WTC11 (cell line): Measurements from ENCODE around the gene SEMA5B. TPM values are rescaled to one million over a fixed set of nuclear protein-coding genes. Genes with fewer than 3 reads are reported as not detected.
A peak's percentile ranks its signal among the peaks of the same experiment; 100 is the strongest.

ENCODE experiments used
- ATAC-seq: fragments of 200-7000 bp; cut with Tn5 transposase; 2 replicates; pipeline ENCODE4 v1.10.0; 2021; ENCODE audit warnings: mild to moderate bottlenecking, moderate library complexity
- CTCF ChIA-PET: fragments of 300-600 bp; sonication (Branson Sonifier 250); formaldehyde crosslinking; loops from one replicate; lab custom pipeline; 2021; ENCODE audit warnings: antibody characterized with exemption; lab: Charles Lee
- POLR2A ChIA-PET: fragments of 350-600 bp; sonication (Branson Sonifier 250); formaldehyde crosslinking; loops from one replicate; lab custom pipeline; 2021; ENCODE audit warnings: antibody characterized with exemption; lab: Charles Lee
- DNase-seq: peaks from one replicate; pipeline ENCODE4 v3.0.0; 2021; ENCODE audit warnings: low spot score
- H3K27ac Mint-ChIP-seq: 2 replicates; pipeline ENCODE4 v1.8.0; 2021; ENCODE audit warnings: mixed read lengths
- H3K27me3 Mint-ChIP-seq: 2 replicates; pipeline ENCODE4 v1.8.0; 2021; ENCODE audit warnings: low read depth, mild to moderate bottlenecking, moderate library complexity, mixed read lengths
- H3K36me3 Mint-ChIP-seq: 2 replicates; pipeline ENCODE4 v1.8.0; 2021; ENCODE audit warnings: mixed read lengths
- H3K4me1 Mint-ChIP-seq: 2 replicates; pipeline ENCODE4 v1.8.0; 2022; ENCODE audit warnings: mixed read lengths
- H3K4me3 Mint-ChIP-seq: 2 replicates; pipeline ENCODE4 v1.8.0; 2021; ENCODE audit warnings: mild to moderate bottlenecking, moderate library complexity, mixed read lengths
- H3K9me3 Mint-ChIP-seq: 2 replicates; pipeline ENCODE4 v1.8.0; 2021; ENCODE audit warnings: mixed read lengths
- ATF1 ChIP-seq: sonication (generic); formaldehyde crosslinking; IDR thresholded peaks from 2 replicates; pipeline ENCODE4 v1.8.1; 2023; ENCODE audit warnings: mild to moderate bottlenecking, moderate library complexity, missing genetic modification reagents
- CBFB ChIP-seq: sonication (generic); formaldehyde crosslinking; IDR thresholded peaks from 2 replicates; pipeline ENCODE4 v1.8.1; 2022; ENCODE audit warnings: mild to moderate bottlenecking, low read depth, missing genetic modification reagents
- CREB1 ChIP-seq: sonication (generic); formaldehyde crosslinking; IDR thresholded peaks from 2 replicates; pipeline ENCODE4 v1.8.0; 2023; ENCODE audit warnings: mild to moderate bottlenecking, missing genetic modification reagents
- GRHL2 ChIP-seq: fragments of 250-450 bp; sonication (Bioruptor Pico); IDR thresholded peaks from 2 replicates; pipeline ENCODE4 v1.8.0; 2022; ENCODE audit warnings: mild to moderate bottlenecking, moderate library complexity; ENCODE audit not compliant: insufficient replicate concordance, severe bottlenecking
- GTF2I ChIP-seq: fragments of 250-450 bp; sonication (Bioruptor Pico); conservative IDR thresholded peaks from 2 replicates; pipeline ENCODE4 v1.4.0; 2021; ENCODE audit warnings: mild to moderate bottlenecking
- MYBL2 ChIP-seq: sonication (generic); formaldehyde crosslinking; IDR thresholded peaks from 2 replicates; pipeline ENCODE4 v1.8.1; 2023; ENCODE audit warnings: mild to moderate bottlenecking, moderate library complexity, missing genetic modification reagents
- NR1H2 ChIP-seq: sonication (generic); formaldehyde crosslinking; IDR thresholded peaks from 2 replicates; pipeline ENCODE4 v1.9.0; 2021; ENCODE audit warnings: mild to moderate bottlenecking, moderate library complexity, missing genetic modification reagents
- RORB ChIP-seq: fragments of 250-450 bp; sonication (Bioruptor Pico); IDR thresholded peaks from 2 replicates; pipeline ENCODE4 v1.9.0; 2021; ENCODE audit warnings: mild to moderate bottlenecking
- TP53 ChIP-seq: sonication (generic); formaldehyde crosslinking; IDR thresholded peaks from 2 replicates; pipeline ENCODE4 v1.8.1; 2023; ENCODE audit warnings: mild to moderate bottlenecking, missing genetic modification reagents
- ZBTB21 ChIP-seq: sonication (generic); formaldehyde crosslinking; IDR thresholded peaks from 2 replicates; pipeline ENCODE4 v1.8.1; 2023; ENCODE audit warnings: mild to moderate bottlenecking, missing genetic modification reagents, borderline replicate concordance
- ZNF671 ChIP-seq: fragments of 250-450 bp; sonication (Bioruptor Pico); IDR thresholded peaks from 2 replicates; pipeline ENCODE4 v1.8.0; 2021; ENCODE audit warnings: mild to moderate bottlenecking
- total RNA-seq: library from RNA; stranded (reverse); gene quantifications from 3 replicates; pipeline ENCODE4 v1.2.3, GENCODE V29; 2021
- TF ChIP-seq, protein P1 (sequence below): fragments of 250-450 bp; sonication (Bioruptor Pico); IDR thresholded peaks from 2 replicates; pipeline ENCODE4 v2.1.2; 2022; ENCODE audit warnings: mild to moderate bottlenecking, moderate library complexity
- TF ChIP-seq, protein P2 (sequence below): fragments of 250-450 bp; sonication (Bioruptor Pico); IDR thresholded peaks from 2 replicates; pipeline ENCODE4 v1.9.0; 2021; ENCODE audit warnings: moderate library complexity, mild to moderate bottlenecking, inconsistent platforms, borderline replicate concordance
- TF ChIP-seq, protein P3 (sequence below): sonication (generic); formaldehyde crosslinking; IDR thresholded peaks from 2 replicates; pipeline ENCODE4 v1.8.0; 2022; ENCODE audit warnings: mild to moderate bottlenecking, missing genetic modification reagents
- TF ChIP-seq, protein P4 (sequence below): sonication (generic); formaldehyde crosslinking; conservative IDR thresholded peaks from 2 replicates; pipeline ENCODE4 v1.8.1; 2023; ENCODE audit warnings: mild to moderate bottlenecking, low read depth, missing genetic modification reagents, moderate library complexity
- TF ChIP-seq, protein P5 (sequence below): fragments of 250-450 bp; sonication (Bioruptor Pico); IDR thresholded peaks from 2 replicates; pipeline ENCODE4 v1.9.0; 2021; ENCODE audit warnings: mild to moderate bottlenecking
- TF ChIP-seq, protein P6 (sequence below): sonication (generic); formaldehyde crosslinking; IDR thresholded peaks from 2 replicates; pipeline ENCODE4 v1.8.1; 2022; ENCODE audit warnings: mild to moderate bottlenecking, moderate library complexity, missing genetic modification reagents
- TF ChIP-seq, protein P7 (sequence below): fragments of 250-450 bp; sonication (Bioruptor Pico); IDR thresholded peaks from 2 replicates; pipeline ENCODE4 v1.8.0; 2021; ENCODE audit warnings: mild to moderate bottlenecking

SEMA5B gene
- total RNA-seq, 1 experiment from 2014 or later: 20.7 TPM

DNA sequence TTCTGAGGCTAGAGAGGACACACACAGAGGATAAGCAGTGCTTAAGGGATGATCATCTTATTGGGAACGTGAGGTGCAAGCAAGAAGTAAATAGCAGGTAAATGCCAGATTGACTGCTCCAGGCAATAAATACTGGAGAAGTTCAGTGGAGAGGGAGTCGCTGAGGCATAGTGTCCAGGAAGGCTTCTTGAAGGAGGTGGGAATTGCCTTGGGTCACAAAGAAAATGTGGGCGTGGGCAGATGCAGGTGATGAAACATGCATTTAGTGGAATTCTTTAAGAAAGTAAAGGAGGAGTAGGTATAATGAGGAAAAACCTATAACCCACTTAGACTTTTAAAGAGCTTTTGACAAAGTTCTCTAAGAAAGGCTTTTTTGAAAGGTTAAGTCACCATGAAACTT lies 7.4 kb upstream of the SEMA5B start (continued):
- TF ChIP-seq ZNF671 (CRISPR knock-in tag) (no peak), MYBL2 (CRISPR knock-in tag) (no peak), GRHL2 (CRISPR knock-in tag) (no peak), NR1H2 (no peak), ATF1 (CRISPR knock-in tag) (no peak)
- TF ChIP-seq, protein P1, sequence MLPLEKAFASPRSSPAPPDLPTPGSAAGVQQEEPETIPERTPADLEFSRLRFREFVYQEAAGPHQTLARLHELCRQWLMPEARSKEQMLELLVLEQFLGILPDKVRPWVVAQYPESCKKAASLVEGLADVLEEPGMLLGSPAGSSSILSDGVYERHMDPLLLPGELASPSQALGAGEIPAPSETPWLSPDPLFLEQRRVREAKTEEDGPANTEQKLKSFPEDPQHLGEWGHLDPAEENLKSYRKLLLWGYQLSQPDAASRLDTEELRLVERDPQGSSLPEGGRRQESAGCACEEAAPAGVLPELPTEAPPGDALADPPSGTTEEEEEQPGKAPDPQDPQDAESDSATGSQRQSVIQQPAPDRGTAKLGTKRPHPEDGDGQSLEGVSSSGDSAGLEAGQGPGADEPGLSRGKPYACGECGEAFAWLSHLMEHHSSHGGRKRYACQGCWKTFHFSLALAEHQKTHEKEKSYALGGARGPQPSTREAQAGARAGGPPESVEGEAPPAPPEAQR (CRISPR knock-in tag): no peak
- TF ChIP-seq, protein P2, sequence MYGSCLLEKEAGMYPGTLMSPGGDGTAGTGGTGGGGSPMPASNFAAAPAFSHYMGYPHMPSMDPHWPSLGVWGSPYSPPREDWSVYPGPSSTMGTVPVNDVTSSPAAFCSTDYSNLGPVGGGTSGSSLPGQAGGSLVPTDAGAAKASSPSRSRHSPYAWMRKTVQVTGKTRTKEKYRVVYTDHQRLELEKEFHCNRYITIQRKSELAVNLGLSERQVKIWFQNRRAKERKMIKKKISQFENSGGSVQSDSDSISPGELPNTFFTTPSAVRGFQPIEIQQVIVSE (CRISPR knock-in tag): no peak
- TF ChIP-seq, all 79 proteins: peak for 0

DNA sequence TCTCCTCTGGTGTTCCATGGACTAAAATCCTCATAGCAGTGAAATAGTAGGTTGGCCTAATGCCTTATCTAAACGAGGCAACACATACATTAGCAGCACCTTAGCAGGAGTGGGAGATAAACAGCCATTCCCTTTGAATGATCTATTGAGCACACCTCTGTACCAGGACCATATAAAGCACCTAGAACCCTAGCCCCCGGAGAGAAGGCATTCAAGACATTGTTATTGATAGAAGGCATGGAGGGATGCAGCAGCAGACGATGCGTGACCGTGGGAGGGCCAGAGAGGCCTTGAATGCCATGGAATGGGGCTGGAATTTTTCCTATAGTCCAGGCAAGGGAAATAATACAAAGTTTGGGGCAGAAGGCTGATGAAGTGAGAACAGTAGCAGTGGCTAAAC lies 6.6 kb upstream of the SEMA5B start:
- TF ChIP-seq, protein P3, sequence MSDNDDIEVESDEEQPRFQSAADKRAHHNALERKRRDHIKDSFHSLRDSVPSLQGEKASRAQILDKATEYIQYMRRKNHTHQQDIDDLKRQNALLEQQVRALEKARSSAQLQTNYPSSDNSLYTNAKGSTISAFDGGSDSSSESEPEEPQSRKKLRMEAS (CRISPR knock-in tag): no peak
- TF ChIP-seq ZBTB21 (CRISPR knock-in tag) (no peak), GTF2I (CRISPR knock-in tag) (no peak), CREB1 (CRISPR knock-in tag) (no peak)
- TF ChIP-seq, protein P4, sequence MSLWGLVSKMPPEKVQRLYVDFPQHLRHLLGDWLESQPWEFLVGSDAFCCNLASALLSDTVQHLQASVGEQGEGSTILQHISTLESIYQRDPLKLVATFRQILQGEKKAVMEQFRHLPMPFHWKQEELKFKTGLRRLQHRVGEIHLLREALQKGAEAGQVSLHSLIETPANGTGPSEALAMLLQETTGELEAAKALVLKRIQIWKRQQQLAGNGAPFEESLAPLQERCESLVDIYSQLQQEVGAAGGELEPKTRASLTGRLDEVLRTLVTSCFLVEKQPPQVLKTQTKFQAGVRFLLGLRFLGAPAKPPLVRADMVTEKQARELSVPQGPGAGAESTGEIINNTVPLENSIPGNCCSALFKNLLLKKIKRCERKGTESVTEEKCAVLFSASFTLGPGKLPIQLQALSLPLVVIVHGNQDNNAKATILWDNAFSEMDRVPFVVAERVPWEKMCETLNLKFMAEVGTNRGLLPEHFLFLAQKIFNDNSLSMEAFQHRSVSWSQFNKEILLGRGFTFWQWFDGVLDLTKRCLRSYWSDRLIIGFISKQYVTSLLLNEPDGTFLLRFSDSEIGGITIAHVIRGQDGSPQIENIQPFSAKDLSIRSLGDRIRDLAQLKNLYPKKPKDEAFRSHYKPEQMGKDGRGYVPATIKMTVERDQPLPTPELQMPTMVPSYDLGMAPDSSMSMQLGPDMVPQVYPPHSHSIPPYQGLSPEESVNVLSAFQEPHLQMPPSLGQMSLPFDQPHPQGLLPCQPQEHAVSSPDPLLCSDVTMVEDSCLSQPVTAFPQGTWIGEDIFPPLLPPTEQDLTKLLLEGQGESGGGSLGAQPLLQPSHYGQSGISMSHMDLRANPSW (CRISPR knock-in tag): no peak
- TF ChIP-seq, protein P5, sequence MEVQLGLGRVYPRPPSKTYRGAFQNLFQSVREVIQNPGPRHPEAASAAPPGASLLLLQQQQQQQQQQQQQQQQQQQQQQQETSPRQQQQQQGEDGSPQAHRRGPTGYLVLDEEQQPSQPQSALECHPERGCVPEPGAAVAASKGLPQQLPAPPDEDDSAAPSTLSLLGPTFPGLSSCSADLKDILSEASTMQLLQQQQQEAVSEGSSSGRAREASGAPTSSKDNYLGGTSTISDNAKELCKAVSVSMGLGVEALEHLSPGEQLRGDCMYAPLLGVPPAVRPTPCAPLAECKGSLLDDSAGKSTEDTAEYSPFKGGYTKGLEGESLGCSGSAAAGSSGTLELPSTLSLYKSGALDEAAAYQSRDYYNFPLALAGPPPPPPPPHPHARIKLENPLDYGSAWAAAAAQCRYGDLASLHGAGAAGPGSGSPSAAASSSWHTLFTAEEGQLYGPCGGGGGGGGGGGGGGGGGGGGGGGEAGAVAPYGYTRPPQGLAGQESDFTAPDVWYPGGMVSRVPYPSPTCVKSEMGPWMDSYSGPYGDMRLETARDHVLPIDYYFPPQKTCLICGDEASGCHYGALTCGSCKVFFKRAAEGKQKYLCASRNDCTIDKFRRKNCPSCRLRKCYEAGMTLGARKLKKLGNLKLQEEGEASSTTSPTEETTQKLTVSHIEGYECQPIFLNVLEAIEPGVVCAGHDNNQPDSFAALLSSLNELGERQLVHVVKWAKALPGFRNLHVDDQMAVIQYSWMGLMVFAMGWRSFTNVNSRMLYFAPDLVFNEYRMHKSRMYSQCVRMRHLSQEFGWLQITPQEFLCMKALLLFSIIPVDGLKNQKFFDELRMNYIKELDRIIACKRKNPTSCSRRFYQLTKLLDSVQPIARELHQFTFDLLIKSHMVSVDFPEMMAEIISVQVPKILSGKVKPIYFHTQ: no peak
- TF ChIP-seq, protein P6, sequence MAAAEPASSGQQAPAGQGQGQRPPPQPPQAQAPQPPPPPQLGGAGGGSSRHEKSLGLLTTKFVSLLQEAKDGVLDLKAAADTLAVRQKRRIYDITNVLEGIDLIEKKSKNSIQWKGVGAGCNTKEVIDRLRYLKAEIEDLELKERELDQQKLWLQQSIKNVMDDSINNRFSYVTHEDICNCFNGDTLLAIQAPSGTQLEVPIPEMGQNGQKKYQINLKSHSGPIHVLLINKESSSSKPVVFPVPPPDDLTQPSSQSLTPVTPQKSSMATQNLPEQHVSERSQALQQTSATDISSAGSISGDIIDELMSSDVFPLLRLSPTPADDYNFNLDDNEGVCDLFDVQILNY (CRISPR knock-in tag): no peak
- Mint-ChIP-seq H3K9me3 (no peaks in the 10 kb centered on the region), H3K4me3 (no peak overlapping the region), H3K27ac (no peak overlapping the region), H3K4me1 (peaks cover 12% of the 10 kb centered on the region), H3K36me3 (no peaks in the 10 kb centered on the region), H3K27me3 (peaks cover 17% of the 10 kb centered on the region)
- 0 out of 2 replicates have a peak, but pooled peaks have one; percentile 34 for ATAC-seq
- CTCF ChIA-PET: no interaction called here
- no peak for DNase-seq
- POLR2A ChIA-PET: no interaction called here

DNA sequence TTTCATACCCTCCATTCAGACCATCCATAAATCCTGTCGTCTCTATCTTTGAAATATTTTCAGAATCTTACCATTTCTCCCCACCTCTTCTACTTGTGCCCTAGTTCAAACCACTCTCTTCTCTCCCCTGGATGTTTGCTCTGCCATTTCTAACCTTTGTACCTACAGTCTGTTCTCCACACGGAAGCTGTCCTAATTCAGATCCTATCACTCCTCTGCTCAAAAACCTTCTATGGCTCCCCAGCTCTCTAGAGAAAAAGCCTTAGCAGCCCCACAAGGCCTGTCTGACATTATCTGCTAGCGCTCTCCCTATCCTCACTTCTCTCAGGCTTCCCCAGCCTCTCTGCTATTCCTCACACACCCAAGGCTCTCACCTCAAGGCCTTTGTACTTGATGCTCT lies 4.5 kb upstream of the SEMA5B start:
- Mint-ChIP-seq H3K27me3 (peaks cover 22% of the 10 kb centered on the region), H3K4me1 (peaks cover 20% of the 10 kb centered on the region), H3K9me3 (no peaks in the 10 kb centered on the region), H3K4me3 (no peak overlapping the region), H3K36me3 (no peaks in the 10 kb centered on the region), H3K27ac (no peak overlapping the region)
- ATAC-seq (no peak), DNase-seq (no peak)
- no peak for TF ChIP-seq CBFB (CRISPR knock-in tag)
- TF ChIP-seq, protein P7, sequence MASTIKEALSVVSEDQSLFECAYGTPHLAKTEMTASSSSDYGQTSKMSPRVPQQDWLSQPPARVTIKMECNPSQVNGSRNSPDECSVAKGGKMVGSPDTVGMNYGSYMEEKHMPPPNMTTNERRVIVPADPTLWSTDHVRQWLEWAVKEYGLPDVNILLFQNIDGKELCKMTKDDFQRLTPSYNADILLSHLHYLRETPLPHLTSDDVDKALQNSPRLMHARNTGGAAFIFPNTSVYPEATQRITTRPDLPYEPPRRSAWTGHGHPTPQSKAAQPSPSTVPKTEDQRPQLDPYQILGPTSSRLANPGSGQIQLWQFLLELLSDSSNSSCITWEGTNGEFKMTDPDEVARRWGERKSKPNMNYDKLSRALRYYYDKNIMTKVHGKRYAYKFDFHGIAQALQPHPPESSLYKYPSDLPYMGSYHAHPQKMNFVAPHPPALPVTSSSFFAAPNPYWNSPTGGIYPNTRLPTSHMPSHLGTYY (CRISPR knock-in tag): no peak
- TF ChIP-seq RORB (CRISPR knock-in tag): no peak
- no peak for TF ChIP-seq TP53
- CTCF ChIA-PET: interaction anchor here (1.0 to 3.2 kb wide), 5 partner anchors 12 to 277 kb away, joined by 3 to 15 read pairs (median 6); no protein-coding TSS in a partner anchor
- POLR2A ChIA-PET: no interaction called here
